Effector memory CD8-positive, alpha-beta T cell (primary cell): ENCODE results near the gene FRY.

Source experiments
- ATAC-seq: fragments of 150-1000 bp; cut with Tn5 transposase; replicated peaks from 2 replicates; pipeline ENCODE4 v1.10.0; 2021; ENCODE audit warnings: mild to moderate bottlenecking, moderate library complexity
- DNase-seq, 3 experiments: peaks; one replicate each; pipeline ENCODE4 v3.0.0; 2021
- H3K27ac Mint-ChIP-seq, 2 donors: one replicate each; pipeline ENCODE4 v1.8.0; 2022; ENCODE audit warnings: mild to moderate bottlenecking in 2 of 2, mixed read lengths in 2 of 2, moderate library complexity in 2 of 2
- H3K27me3 Mint-ChIP-seq, 2 donors: one replicate each; pipeline ENCODE4 v1.8.0; 2022; ENCODE audit warnings: mixed read lengths in 2 of 2
- H3K36me3 Mint-ChIP-seq: one replicate; pipeline ENCODE4 v1.8.0; 2022; ENCODE audit warnings: mild to moderate bottlenecking, moderate library complexity, mixed read lengths; ENCODE audit not compliant: insufficient read depth
- H3K4me1 Mint-ChIP-seq, 2 donors: one replicate each; pipeline ENCODE4 v1.8.0; 2022; ENCODE audit warnings: low read depth in 2 of 2, mixed read lengths in 2 of 2
- H3K4me3 Mint-ChIP-seq, 2 donors: one replicate each; pipeline ENCODE4 v1.8.0; 2022; ENCODE audit warnings: mild to moderate bottlenecking in 2 of 2, mixed read lengths in 2 of 2, moderate library complexity in 2 of 2
- H3K9me3 Mint-ChIP-seq, 2 donors: one replicate each; pipeline ENCODE4 v1.8.0; 2022; ENCODE audit warnings: mixed read lengths in 2 of 2

The FRY gene

GRCh38 chr13:32201809-32202208 lies 170.2 kb downstream of the FRY start:
- DNase-seq: no peak
- Mint-ChIP-seq H3K4me3 (no peak overlapping the region), H3K9me3 (no peaks in the 10 kb centered on the region), H3K27ac (no peak overlapping the region), H3K4me1 (no peaks in the 10 kb centered on the region), H3K36me3 (peaks cover 4% of the 10 kb centered on the region), H3K27me3 (peaks cover 0 to 22% of the 10 kb centered on the region in 2 donors)
- ATAC-seq: no peak

DNA sequence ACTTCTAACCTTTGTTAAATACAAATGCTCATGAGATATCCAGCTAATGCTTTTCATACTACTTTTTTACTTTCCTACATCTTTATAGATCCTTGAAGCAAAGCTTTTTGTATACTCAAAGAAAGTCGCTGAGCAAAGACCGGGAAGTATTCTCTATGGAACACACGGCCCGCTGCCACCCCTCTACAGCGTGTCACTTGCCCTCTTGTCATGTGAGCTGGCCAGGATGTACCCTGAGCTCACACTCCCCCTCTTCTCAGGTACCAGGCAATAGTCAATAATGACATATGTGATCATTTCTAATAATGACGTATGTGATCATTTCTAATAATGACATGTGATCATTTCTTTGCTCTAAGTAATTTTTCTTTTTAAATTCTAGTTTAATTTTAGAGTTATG lies 170.7 kb downstream of the FRY start:
- peaks cover 0 to 22% of the 10 kb centered on the region in 2 donors for H3K27me3 Mint-ChIP-seq

GRCh38 chr13:32203221-32203620 lies 171.6 kb downstream of the FRY start:
- Mint-ChIP-seq H3K36me3 (peaks cover 4% of the 10 kb centered on the region), H3K27ac (no peak overlapping the region), H3K9me3 (no peaks in the 10 kb centered on the region), H3K27me3 (peaks cover 0 to 22% of the 10 kb centered on the region in 2 donors), H3K4me1 (no peaks in the 10 kb centered on the region), H3K4me3 (no peak overlapping the region)
- no peak for ATAC-seq
- no peak for DNase-seq

More for the DNA sequence above, 170.7 kb downstream of the FRY start:
- no peak overlapping the region for H3K27ac Mint-ChIP-seq
- H3K36me3 Mint-ChIP-seq: peaks cover 4% of the 10 kb centered on the region
- H3K4me1 Mint-ChIP-seq: no peaks in the 10 kb centered on the region
- H3K4me3 Mint-ChIP-seq: no peak overlapping the region
- no peak for ATAC-seq
- no peak for DNase-seq
- H3K9me3 Mint-ChIP-seq: no peaks in the 10 kb centered on the region

- Mint-ChIP-seq H3K36me3 (peaks cover 4% of the 10 kb centered on the region), H3K4me1 (no peaks in the 10 kb centered on the region), H3K27ac (no peak overlapping the region), H3K9me3 (no peaks in the 10 kb centered on the region), H3K4me3 (no peak overlapping the region), H3K27me3 (peaks cover 0 to 22% of the 10 kb centered on the region in 2 donors)
- DNase-seq (no peak), ATAC-seq (no peak)
Observed at GRCh38 chr13:32203736-32204135, 172.2 kb downstream of the FRY start.

GRCh38 chr13:32205431-32206096 lies 174.0 kb downstream of the FRY start:
- H3K27me3 Mint-ChIP-seq: peaks cover 0 to 18% of the 10 kb centered on the region in 2 donors
- peak overlapping the region in 1 of 2 donors; percentile 19 for H3K27ac Mint-ChIP-seq
- ATAC-seq: no peak
- no peak overlapping the region for H3K4me3 Mint-ChIP-seq
- H3K4me1 Mint-ChIP-seq: no peaks in the 10 kb centered on the region
- DNase-seq: no peak
- H3K36me3 Mint-ChIP-seq: no peaks in the 10 kb centered on the region
- H3K9me3 Mint-ChIP-seq: no peaks in the 10 kb centered on the region

GRCh38 chr13:32206097-32206740 lies 174.6 kb downstream of the FRY start:
- Mint-ChIP-seq H3K27me3 (peaks cover 0 to 14% of the 10 kb centered on the region in 2 donors), H3K4me3 (no peak overlapping the region), H3K36me3 (no peaks in the 10 kb centered on the region), H3K27ac (peak overlapping the region in 1 of 2 donors; percentile 19), H3K9me3 (no peaks in the 10 kb centered on the region), H3K4me1 (no peaks in the 10 kb centered on the region)
- DNase-seq (no peak), ATAC-seq (no peak)

DNA sequence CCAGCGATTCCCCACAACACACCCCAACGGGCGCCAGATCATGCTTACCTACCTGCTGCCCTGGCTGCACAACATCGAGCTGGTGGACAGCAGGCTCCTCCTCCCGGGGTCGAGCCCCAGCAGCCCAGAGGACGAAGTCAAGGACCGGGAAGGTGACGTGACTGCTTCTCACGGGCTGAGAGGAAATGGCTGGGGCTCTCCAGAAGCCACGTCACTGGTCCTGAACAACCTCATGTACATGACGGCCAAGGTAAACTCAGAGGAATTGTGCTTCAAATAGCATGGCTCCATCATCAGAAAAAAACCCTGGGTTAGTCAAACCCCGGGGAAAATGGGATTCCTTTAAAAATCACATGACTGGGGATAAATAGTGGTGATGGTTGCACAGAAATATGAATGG lies 177.3 kb downstream of the FRY start:
- DNase-seq: no peak
- Mint-ChIP-seq H3K27me3 (peaks cover 0 to 12% of the 10 kb centered on the region in 2 donors), H3K36me3 (no peaks in the 10 kb centered on the region), H3K27ac (no peak overlapping the region), H3K9me3 (no peaks in the 10 kb centered on the region), H3K4me3 (no peak overlapping the region), H3K4me1 (no peaks in the 10 kb centered on the region)
- ATAC-seq: no peak

- no peaks in the 10 kb centered on the region for H3K4me1 Mint-ChIP-seq
- H3K27me3 Mint-ChIP-seq: peaks cover 0 to 12% of the 10 kb centered on the region in 2 donors
- ATAC-seq (no peak), DNase-seq (no peak)
- no peaks in the 10 kb centered on the region for H3K9me3 Mint-ChIP-seq
- H3K27ac Mint-ChIP-seq: no peak overlapping the region
- no peaks in the 10 kb centered on the region for H3K36me3 Mint-ChIP-seq
- no peak overlapping the region for H3K4me3 Mint-ChIP-seq
Observed at GRCh38 chr13:32209652-32210051, 178.1 kb downstream of the FRY start.

GRCh38 chr13:32210101-32210500 lies 178.5 kb downstream of the FRY start:
- Mint-ChIP-seq H3K9me3 (no peaks in the 10 kb centered on the region), H3K27me3 (peaks cover 0 to 12% of the 10 kb centered on the region in 2 donors), H3K27ac (no peak overlapping the region), H3K4me3 (no peak overlapping the region), H3K4me1 (no peaks in the 10 kb centered on the region), H3K36me3 (no peaks in the 10 kb centered on the region)
- DNase-seq (no peak), ATAC-seq (no peak)

- ATAC-seq: no peak
- peaks cover 2% of the 10 kb centered on the region for H3K36me3 Mint-ChIP-seq
- no peak for DNase-seq
- H3K9me3 Mint-ChIP-seq: no peaks in the 10 kb centered on the region
- no peak overlapping the region for H3K27ac Mint-ChIP-seq
- no peaks in the 10 kb centered on the region for H3K27me3 Mint-ChIP-seq
- H3K4me3 Mint-ChIP-seq: no peak overlapping the region
- no peaks in the 10 kb centered on the region for H3K4me1 Mint-ChIP-seq
Observed at GRCh38 chr13:32211813-32212212, 180.2 kb downstream of the FRY start.

DNA sequence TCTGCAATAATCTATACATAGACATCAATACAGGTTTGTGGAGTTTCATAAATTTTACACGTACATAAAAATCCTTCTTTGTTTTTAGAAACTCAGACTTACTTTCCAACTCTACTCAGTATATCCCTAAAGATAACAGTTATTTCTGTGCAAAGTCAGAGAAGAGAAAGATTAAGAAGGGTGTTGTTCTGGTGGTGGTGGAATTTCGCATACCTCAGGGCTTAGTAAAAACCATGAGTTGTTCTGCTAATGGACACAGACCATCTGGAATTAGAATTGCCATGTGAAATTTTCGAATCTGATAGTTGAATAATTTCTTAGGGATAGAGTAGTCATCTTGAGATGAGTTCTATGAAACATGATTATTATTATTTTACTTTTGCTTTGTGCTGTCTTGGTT lies 180.8 kb downstream of the FRY start:
- DNase-seq: no peak
- Mint-ChIP-seq H3K27ac (no peak overlapping the region), H3K4me3 (no peak overlapping the region), H3K27me3 (no peaks in the 10 kb centered on the region), H3K4me1 (no peaks in the 10 kb centered on the region), H3K36me3 (peaks cover 2% of the 10 kb centered on the region), H3K9me3 (no peaks in the 10 kb centered on the region)
- no peak for ATAC-seq

- Mint-ChIP-seq H3K36me3 (peaks cover 2% of the 10 kb centered on the region), H3K4me3 (no peak overlapping the region), H3K4me1 (no peaks in the 10 kb centered on the region)
Observed at GRCh38 chr13:32213626-32214025, 182.1 kb downstream of the FRY start.

DNA sequence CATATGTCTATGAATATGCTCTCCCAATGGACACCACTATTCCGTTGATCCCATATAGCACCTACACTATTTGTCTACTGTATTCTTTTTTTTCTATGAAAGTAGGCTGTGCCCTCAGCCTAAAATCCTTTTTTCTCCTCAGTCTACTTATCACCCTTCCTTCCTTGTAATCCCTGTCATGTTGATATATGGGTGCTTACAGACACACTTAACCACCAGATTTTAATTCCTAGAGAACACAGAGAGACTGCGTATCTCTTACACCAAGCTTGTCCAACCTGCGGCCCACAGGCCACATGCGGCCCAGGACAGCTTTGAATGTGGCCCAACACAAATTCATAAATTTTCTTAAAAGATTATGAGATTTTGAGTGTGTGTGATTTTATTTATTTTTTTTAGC lies 182.5 kb downstream of the FRY start:
- H3K27ac Mint-ChIP-seq: no peak overlapping the region
- no peak for DNase-seq
- no peak for ATAC-seq
- no peaks in the 10 kb centered on the region for H3K27me3 Mint-ChIP-seq
- no peaks in the 10 kb centered on the region for H3K4me1 Mint-ChIP-seq
- peaks cover 2% of the 10 kb centered on the region for H3K36me3 Mint-ChIP-seq
- no peak overlapping the region for H3K4me3 Mint-ChIP-seq
- H3K9me3 Mint-ChIP-seq: no peaks in the 10 kb centered on the region

More at GRCh38 chr13:32213626-32214025, 182.1 kb downstream of the FRY start:
- no peak for ATAC-seq
- Mint-ChIP-seq H3K27ac (no peak overlapping the region), H3K27me3 (no peaks in the 10 kb centered on the region), H3K9me3 (no peaks in the 10 kb centered on the region)
- DNase-seq: no peak

- Mint-ChIP-seq H3K27me3 (no peaks in the 10 kb centered on the region), H3K9me3 (no peaks in the 10 kb centered on the region), H3K4me1 (no peaks in the 10 kb centered on the region), H3K36me3 (peaks cover 2% of the 10 kb centered on the region), H3K27ac (no peak overlapping the region), H3K4me3 (no peak overlapping the region)
- ATAC-seq (no peak), DNase-seq (no peak)
Observed at GRCh38 chr13:32216281-32216680, 184.7 kb downstream of the FRY start.
